ENCODE results near the gene KRTAP10-2. TPM values are rescaled to one million over a fixed set of nuclear protein-coding genes. Genes with fewer than 3 reads are reported as not detected.
"Not testable (repeated sequence)": the region's sequence is repeated elsewhere in the genome, so short reads cannot be mapped to it uniquely, and the experiment has no call there.

Gene KRTAP10-2
- total and polyA plus RNA-seq, 11 donors = not detected

- Histone ChIP-seq H3K27ac (no peak overlapping the region), H3K36me3 (no peaks in the 10 kb centered on the region), H3K4me1 (peaks cover 0 to 9% (median 0%) of the 10 kb centered on the region in 12 donors), H3K27me3 (peaks cover 0 to 14% (median 0%) of the 10 kb centered on the region in 9 donors), H3K9me3 (peaks cover 0 to 5% (median 0%) of the 10 kb centered on the region in 12 donors), H3K4me3 (no peak overlapping the region)
- 40 to 47% (median 44%) methylated on average over 19 to 20 of the region's 20 CpGs for WGBS, 4 donors
- intact Hi-C loops (cut with DNase I) = no loop called here
- ATAC-seq (peak in 3 of 4 donors; percentile 37 to 59 (median 48)), DNase-seq (peak in 1 of 5 donors; percentile 29)
- TF ChIP-seq CTCF (IDR thresholded peaks at IDR 0.05) = no peak
- TF ChIP-seq POLR2A (IDR thresholded peaks at IDR 0.05) = no peak
Observed at GRCh38 chr21:44593598-44594405, 42.5 kb upstream of the KRTAP10-2 start.

GRCh38 chr21:44592446-44593311 is 41.4 kb upstream of the KRTAP10-2 start, which contains the start of gene KRTAP10-6:
Gene KRTAP10-6, minus strand, starts transcription at chr21:44592505. Its CDS starts 21 bp downstream, at chr21:44592484.
- peaks cover 0 to 9% (median 0%) of the 10 kb centered on the region in 12 donors for H3K4me1 ChIP-seq
- H3K36me3 ChIP-seq = no peaks in the 10 kb centered on the region
- TF ChIP-seq CTCF (IDR thresholded peaks at IDR 0.05) = no peak
- no peak for TF ChIP-seq POLR2A (IDR thresholded peaks at IDR 0.05)
- peaks cover 0 to 12% (median 0%) of the 10 kb centered on the region in 9 donors for H3K27me3 ChIP-seq
- intact Hi-C loops (cut with DNase I) = no loop called here
- peak in 1 of 5 donors; percentile 22 for DNase-seq
- no peaks in the 10 kb centered on the region for H3K9me3 ChIP-seq
- no peak within 1 kb of the TSS for H3K4me3 ChIP-seq
- WGBS, 4 donors = 66 to 72% (median 69%) methylated on average over 25 to 33 of the region's 33 CpGs
- peak in 1 of 4 donors; percentile 35 for ATAC-seq
- no peak within 1 kb of the TSS for H3K27ac ChIP-seq

- ATAC-seq = peak in 1 of 4 donors; percentile 33
- peaks cover 0 to 12% (median 0%) of the 10 kb centered on the region in 9 donors for H3K27me3 ChIP-seq
- intact Hi-C loops (cut with DNase I); H3K9me3 ChIP-seq; H3K27ac ChIP-seq; H3K4me1 ChIP-seq; H3K4me3 ChIP-seq; H3K36me3 ChIP-seq: not testable (repeated sequence)
- peak in 1 of 5 donors; percentile 29 for DNase-seq
- WGBS, 4 donors = 20 to 63% (median 35%) methylated on average over 1 to 4 of the region's 4 CpGs
Observed at GRCh38 chr21:44591801-44592130, 40.5 kb upstream of the KRTAP10-2 start.

GRCh38 chr21:44590897-44591800 is 39.8 kb upstream of the KRTAP10-2 start:
- H3K9me3 ChIP-seq; H3K4me3 ChIP-seq; H3K27ac ChIP-seq; H3K36me3 ChIP-seq; ATAC-seq; intact Hi-C loops (cut with DNase I); DNase-seq; H3K4me1 ChIP-seq: not testable (repeated sequence)
- 48 to 74% (median 56%) methylated on average over 10 to 18 of the region's 19 CpGs for WGBS, 4 donors
- peaks cover 0 to 18% (median 0%) of the 10 kb centered on the region in 9 donors for H3K27me3 ChIP-seq

Measured in heart left ventricle (tissue), 16 donors.